Measurements from ENCODE around the gene AGBL4.

The AGBL4 gene

DNA sequence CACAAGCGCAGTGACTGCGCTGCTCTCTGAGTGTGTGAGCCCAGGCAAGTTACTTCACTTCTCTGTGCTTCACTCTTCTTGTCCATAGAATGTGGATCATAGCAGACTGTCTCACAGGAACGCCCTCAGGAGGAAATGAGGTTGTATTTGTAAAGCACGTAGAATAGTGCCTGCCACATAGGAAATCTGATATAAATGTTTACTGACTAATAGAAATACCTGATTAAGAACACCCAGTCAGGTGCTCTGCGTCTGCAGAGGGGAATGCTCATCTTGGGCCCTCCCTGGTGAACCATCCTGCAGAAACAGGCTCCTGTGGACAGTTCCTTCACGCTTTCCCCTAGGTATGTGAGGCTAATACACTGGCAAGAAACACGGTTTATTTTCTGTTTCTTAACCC, 1347.4 kb downstream of the AGBL4 start:
- no peak for DNase-seq

DNA sequence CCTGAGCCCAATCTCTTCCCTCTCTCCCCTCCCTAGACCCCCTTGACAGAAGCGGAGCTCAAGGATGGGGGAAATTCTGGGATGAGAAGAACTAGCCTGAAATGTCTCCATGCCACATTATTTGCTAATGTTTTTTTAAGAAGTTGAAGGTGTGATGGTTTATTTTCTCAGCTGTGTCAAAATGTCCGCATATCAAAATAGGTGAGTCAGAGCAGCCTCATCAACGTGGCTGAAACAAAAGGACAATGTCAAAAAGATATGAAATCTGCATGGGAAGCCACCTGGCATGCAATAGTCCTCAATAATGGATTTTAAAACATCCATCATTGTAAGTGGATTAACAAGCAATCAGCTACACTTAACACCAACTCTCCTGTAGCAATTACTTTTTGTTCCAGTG, 1348.5 kb downstream of the AGBL4 start:
- DNase-seq, result no peak

DNA sequence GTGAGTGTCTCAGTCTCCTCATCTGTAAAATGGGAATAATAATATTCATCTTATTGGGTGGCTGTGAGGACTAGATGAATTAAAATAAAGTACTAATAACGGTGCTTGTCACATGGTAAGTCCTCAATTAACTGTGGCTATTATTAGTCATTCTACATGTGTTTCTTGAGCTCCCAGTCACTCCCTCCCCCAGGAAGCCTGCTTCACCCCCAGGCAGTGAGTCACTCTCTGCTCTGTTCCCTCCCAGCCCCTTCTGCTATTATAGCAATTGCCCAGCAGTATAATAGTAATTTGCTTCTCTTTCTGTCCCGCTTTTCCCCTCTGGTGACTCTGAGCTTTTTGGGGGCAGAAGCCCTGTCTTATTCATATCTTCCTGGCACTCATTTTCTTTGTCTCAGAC, 1349.1 kb downstream of the AGBL4 start:
- no peak for DNase-seq

DNA sequence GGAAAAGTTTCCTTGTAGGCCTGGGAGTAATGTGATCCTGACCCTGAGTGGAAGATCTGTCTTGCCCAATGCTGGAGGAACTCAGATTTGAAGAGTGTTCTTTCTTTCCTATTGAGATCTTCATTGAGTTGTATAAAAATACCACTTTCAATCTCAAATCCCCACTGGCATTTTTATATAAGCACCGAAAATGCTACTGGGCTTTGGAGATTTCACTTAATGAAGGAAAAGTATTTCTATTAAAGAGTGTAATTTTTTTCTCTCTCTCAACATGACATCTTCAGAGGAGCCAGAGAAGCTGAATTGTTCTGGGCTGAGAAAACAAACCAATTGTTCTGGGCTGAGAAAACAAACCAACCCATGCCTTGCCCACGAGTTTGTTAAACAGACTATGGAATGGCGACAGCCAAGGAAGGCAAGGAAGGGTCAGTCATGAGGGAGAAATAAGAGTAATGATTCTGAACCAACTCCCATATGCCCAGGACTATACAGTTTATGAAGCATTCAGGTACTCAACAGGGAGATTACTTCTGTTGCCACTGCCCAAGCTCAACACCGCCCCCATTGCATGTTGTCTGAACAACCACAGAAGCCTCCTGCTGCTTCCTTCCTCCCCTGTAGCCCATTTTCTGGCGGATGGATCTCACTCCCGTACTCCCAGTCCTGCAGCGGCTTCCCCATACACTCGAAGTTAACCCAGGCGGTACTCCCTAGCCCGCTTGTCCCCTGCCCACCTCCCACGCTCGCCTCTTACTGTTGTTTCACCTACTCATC, 1350.2 kb downstream of the AGBL4 start:
- DNase-seq, result no peak

DNA sequence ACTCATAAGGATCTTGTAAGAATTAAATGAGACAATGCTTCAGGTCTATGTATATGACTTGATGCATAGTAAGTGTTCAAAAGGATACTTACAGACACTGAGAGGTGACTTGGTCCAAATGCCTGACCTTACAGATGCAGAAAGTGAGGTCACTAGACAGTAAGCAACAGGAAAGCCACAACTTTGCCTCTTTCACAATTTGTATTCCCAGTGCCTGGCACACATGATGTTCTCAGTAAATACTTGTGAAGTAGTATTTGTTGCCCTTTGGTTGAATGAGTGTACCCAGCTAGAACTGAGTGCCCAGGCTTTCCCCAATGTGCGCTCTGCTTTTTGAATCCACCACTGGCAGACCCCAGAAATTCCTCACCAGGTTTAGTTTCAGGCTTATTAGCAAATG, 1352.2 kb downstream of the AGBL4 start:
- no peak for DNase-seq

DNA sequence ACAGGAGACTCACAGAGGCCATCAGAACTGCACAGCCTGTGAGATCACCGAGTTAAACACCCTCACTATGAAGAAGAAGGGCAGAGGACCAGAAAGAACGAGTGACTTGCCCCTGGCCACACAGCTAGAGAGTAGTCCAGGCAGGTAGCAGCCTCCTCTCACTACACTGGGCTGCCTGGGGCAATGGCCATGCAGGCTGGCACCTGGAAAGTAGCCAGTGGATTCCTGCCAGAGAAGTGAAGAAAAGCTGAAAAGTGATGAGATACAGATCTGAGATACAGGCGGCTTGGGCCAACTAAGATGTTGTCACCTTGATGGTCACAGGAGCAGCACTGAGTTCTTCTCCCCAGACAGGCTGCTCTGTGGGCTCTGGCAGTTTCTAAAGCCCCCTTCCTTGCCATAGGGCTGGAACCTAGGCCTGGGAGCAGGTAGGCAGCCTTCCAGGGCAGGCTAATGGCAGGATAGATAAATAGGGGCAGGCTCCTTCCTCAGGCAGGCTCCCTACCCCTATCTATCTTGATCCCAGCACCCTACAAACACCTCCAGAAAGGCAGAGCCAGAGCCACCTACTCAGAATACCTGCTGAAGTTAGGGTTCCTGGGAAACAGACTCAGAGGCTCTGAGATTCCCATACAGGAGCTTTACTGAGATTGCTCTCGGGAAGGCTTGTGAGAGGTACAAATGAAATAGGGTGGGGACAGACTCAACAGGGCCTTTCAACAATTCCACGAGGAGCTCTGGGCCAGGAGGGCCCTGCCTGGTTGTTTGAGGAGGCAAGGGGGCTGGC, 1353.3 kb downstream of the AGBL4 start:
- DNase-seq, result no peak

DNA sequence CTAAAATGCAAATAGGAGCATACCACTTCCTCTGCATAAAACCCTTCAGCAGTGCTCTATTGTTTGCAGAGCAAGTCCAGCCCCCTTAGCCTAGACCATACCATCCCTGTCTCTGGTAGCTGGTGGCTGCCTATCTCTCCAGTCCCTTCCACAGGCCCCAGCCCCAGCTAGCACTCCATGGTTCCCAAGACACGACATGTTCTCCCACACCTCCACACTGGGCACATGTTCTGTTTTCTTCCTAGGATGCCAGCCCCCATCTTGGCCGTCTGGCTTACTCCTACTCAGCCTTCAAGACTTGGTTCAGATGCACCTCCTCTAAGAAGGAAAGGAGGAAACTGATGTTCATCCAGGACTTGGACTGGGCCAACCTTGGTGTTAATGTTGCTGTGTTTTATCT, 1355.4 kb downstream of the AGBL4 start:
- DNase-seq, result no peak

DNA sequence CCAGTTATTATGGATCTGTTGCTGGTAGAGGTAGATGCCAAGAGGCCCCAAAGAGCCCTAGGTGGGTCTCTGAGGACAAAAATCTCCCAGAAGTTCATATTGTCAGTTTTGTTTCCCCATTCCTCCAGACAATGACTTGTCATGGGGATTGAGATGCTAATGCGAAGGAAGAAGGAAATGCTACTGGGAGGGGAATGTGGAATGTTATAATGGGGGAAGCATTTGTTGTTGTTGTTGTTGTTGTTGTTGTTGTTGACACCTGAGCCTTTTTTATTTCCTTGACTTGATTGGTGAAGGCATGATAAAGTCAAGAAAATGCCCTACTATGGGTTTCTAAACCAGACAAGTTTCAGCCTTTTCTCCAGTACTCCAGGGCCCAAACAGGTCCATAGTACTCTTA, 1356.0 kb downstream of the AGBL4 start:
- DNase-seq, result no peak

DNA sequence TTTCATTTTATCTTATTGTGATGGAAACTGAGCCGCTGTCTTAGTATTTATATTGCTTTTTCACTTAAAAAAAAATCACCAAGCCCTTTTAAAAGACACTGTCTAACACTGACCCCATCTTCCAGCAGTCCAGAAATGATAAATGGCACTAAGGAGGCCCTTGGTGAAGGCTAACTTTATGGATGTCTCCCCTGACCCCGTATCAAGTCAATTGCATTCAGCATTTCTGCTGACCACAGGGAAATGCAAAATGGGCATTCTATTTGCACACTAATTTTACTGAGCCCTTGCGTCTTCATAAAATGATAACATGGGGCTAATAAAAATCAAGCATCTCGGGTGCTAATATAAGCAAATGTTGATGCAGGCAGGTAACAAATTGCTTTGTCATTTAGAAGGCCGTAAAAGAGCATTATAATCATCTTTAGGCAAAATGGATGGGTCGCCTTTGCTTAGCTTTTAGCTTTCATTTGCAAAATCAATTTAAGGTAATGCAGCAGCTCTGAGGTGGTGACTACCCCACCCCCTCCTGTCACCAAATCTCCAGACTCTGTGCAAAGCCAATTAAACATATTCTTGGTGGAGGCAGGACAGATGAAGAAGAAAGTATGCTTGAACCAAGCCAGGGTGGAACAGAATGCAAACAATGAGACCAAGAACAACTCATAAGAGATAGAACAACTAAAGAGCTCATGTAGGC, 1357.9 kb downstream of the AGBL4 start:
- no peak for DNase-seq

DNA sequence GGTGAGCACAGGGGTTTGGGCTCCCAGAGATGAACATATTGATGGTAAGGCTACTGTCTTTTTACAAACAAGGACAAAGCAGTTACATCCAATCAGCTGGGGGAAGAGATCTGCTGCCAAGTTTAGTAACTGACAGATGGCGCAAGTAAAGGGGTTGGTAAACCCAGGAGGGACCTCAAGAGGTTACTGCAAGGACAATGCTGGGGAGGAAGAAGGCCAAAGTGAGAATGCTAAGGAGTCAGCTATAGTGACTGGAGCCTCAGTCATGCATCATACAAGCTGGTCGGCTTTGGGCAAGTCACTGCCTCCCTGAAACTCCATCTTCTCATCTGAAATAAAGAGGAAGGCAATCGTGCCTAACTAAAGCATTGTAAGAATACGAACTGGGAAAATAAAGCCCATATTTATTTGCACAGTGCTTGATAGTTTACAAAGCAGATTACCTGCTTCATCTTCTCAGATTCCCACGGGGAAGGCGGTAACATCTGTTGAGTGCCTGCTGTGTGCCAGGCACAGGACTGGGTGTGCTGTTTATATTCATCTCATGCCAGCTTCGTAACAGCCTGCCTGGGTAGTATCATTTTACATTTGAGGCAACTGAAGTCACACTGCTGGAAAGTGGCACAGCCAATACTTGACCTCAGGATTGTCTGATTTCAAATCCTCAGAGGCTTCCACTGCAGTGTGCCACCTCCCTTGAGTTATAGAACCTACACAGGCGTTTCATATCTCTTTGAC, 1361.9 kb downstream of the AGBL4 start:
- DNase-seq, result no peak

DNA sequence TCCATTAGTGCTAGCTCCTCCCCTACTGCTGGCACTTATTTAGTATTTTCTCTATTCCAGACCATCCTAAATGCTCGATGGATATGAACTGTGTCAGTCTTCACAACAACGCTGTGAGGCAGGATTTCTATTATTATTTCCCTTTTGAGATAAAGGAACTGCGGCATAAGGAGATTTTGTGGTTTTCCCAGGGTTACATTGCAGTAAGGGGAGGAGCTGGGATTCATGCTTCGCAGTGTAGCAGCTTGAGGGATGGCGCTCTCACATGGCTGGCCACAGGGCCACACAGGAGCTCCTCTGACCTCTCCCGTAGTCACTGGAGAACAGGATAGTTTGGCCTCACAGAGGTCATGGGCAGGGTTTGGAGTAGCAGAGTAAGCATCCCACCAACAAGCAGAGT, 1364.0 kb downstream of the AGBL4 start:
- DNase-seq, result no peak

DNA sequence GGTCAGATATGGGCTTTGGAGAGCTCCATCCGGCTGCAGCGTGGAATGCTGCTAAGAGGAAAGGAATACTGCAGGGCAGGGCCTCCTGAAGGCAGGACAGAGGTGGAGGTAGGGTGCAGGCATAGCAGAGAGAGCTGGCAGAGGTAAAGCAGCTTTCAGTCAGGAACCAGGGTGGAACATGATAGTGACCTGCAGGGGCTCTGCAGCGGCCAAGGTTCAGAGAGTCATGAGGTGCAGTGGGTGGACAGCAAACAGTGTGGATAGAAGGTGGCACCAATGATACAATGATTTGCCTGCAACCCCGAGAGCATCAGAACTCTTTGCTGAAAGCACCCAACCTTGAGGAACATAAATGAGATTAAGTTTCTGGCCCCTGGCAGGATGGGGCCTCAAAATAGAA, 1366.3 kb downstream of the AGBL4 start:
- no peak for DNase-seq

DNA sequence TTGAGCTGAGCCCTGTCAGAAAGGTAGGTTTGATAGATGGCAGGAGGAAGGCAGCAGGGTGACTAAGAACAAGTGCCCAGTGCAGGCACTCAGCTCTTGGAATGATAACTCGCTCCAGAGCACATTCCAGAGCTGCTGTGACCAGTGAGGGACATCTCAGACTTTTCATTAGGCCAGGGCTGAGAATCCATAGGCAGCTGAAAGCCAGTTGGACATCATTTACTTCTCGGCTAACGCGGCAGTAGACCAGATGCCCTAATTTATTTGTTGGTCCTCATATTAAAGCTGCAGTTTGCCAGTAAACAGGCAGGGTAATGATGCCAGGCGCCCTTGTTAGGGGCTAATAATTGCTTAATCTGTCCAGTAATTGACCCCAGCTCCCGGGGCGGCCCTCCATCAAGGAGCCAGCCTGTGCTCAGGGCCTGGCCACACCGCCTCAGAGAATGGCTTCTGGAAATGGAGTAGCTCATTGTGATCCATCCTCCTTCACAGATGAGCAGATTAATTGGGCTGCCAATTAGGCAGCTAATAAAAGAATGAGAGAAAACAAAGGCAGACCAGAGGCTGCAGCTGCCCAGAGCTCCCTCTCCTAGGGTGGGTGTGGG, 1369.0 kb downstream of the AGBL4 start:
- DNase-seq, result no peak

DNA sequence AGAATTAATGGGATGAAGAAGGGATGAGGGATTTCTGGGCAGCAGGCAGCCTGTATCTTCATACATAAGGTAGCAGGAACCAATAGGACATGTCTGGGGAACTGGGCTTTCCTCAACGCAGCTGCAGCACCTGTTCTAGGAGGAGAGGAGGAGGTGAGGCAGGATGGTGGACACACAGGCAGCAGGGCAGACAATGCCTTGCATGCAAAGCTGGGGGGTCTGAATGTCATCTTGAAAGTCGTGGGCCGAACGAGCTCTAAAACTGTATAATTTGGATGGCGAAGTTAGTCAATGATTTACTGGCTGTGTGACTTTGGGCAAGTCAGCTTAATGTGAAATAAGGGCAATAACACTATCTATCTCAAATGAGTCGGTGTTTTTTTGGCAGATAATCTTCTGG, 1371.4 kb downstream of the AGBL4 start:
- DNase-seq, result no peak

DNA sequence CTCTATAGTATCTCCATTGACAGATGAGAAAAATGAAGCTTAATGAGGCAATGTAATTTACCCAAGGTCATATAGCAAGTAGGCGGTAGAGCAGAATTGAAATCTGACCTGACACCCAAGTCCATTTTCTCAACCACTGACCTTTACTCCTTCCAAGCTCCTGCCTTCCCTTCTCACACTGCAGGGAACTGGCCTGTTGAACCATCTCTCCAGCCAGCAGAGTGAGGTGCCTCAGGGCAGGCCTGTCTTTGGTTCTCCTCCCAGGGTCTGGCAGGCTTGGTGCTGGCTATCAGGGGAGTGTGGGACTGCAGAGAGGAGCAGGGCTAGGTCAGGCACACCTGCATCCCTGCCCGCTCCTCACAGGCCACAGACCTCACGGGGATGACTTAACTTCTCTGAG, 1373.9 kb downstream of the AGBL4 start:
- no peak for DNase-seq

DNA sequence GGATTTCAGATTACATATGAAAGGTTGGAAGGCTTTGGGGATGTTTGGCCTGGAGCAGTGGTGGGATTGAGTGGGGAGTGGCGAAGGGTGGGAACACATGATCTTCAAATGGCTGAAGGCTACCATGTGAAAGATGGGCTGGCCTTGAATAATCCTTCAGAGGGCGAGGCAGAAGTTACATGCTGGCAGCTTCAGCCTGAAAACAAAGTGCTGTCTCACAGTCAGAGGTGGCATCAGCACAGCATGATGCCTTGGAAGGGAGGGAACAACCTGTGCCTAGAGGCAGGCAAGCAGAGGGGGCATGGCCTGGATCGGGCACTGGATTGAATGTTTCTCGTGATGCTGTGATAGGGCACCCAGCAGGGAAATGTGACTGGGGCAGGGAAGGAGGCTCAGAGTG, 1377.9 kb downstream of the AGBL4 start:
- no peak for DNase-seq

DNA sequence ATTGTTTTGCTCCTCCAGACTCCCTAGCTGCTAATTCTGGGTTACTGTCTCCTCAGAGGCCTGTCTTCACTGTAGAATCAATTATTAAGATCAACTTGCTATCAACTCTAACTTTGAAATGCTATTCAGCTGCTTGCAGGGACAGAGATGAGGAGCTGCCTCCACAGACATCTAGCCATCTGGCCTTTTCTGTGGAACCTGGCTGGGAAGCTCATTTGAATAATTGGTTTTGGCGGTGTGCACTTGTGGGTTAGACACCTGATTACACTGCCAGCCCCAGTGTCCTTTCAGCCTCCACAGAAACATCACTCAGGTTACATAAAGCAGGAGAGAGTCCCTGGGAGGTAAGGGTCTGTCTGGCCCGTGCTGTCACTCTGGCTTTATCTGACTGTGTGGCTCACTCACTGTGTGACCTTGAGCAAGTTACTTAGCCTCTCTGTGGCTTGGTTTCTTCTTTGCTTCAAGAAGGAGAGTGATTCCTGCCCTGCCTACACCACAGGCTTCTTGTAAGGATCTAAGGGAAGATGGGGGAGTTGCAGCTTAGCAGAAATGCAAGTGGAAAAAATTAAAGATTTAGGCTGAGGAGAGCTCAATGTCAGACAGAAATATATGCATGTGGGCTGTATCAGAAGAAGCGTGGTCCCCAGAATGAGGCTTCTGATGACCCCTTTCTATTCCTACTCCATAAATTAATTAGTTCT, 1378.7 kb downstream of the AGBL4 start:
- DNase-seq, result no peak

DNA sequence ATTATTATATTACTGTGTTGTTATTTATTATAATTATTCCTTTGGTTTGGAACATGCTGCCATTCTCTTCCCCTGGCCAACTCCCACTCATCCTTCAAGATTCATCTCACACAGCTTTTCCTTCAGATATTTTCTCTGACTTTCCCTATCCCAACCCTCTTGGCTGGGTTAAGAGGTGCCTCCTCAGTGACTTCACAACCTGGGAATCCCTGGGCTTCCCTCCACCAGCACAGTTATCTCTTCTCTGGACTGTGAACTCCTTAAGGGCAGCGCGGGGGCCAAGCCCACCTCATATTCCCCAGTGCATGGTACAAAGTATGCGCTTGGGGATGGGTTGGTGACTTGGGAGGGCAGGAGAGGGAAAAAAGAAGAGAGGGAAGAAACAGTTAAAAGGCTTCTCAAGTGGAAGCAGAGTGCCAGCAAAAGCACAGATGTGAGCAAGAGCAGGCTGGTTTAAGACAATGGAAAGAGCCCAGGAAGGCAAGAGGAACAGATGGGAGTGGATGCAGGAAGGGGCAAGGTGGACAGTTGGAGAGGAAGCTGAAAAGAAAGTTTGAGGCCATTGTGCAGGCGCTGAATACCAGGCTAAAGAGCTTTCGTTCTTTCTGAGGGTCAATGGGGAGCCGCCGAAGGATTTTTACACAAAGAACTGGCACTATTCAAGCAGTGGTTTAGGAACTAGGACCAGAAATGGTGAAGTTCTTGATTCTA, 1379.4 kb downstream of the AGBL4 start:
- DNase-seq, result no peak

DNA sequence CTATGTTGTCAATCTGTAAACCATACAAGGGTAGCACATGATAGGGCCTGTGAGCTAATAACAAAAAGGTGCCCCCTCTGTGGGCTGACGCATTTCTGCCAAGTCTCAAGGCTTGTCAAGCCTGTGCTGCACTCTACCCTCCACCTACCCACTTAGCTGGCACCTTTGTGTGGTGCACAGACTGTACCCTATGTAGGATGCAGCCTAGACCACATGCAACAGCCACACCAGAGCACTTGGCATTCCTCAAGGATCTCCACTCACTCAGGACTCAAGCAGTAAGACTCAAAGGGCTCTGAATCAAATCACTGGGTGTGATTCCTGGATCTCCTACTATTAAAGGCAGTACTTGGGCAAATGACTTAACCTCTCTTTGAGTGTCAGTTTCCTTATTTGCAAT, 1380.6 kb downstream of the AGBL4 start:
- no peak for DNase-seq

DNA sequence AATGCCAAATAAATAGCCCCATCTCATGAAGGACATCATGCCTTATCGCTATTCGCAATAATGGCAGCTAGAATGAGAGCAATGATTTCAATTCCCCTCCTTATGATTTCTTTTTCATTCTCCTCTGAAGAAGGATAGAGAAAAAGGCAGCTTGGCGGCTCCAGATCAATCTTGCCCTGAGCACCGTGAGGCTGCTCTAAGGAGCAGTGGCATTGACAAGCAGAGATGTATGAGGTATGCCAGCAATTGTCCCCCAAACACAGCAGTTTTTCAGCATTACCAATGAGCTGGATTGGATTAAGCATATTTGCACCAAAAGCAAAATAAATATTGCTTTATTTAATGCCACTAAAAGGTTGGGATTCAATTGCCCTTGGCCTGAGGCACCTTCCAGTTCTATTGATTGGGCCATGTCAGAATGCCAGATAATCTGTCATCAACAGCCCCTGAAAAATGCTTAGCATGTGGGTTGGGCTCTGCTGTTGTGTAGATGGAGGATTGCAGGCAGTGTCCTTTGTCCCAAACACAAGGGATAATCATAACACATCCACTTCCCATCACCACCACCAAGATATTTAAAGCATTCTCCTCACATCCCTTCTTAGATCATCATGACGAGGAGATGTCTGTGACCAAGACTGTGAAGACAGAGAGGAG, 1382.8 kb downstream of the AGBL4 start:
- DNase-seq, result no peak

DNA sequence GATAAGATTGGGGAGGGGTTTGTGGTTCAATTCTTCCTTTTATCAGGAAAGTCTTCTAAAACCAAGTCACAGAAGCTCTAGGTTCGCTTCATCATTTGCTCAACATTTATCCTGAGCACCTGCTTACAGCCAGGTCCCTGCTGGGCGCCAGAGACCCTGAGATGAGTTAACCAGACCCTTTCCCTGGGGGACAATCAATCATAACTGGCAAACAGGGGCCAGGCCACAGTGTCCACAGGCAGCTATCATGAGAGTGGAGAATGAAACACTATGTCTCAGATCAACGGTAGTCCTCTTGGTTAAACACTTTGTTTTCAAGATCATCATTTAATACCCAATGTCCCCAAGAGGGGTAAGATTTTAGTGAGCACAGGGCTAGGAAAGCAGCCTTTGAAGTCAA, 1393.9 kb downstream of the AGBL4 start:
- no peak for DNase-seq
